HCT116 (cell line): ENCODE results near the gene CNTFR. TPM values are rescaled to one million over a fixed set of nuclear protein-coding genes. Genes with fewer than 3 reads are reported as not detected.

ENCODE experiments used
- ATAC-seq: fragments of 200-7000 bp; cut with Tn5 transposase; 2 replicates; pipeline ENCODE4 v1.9.1; 2020; ENCODE audit warnings: mild to moderate bottlenecking, moderate library complexity
- BruUV-seq: library from RNA; stranded (reverse); fragments of 400-500 nt; replicated peaks from 2 replicates; lab custom pipeline; 2021; lab: Mats Ljungman, UMichigan
- CTCF ChIA-PET: fragments of 300-600 bp; sonication (Branson Sonifier 250); formaldehyde crosslinking; loops from one replicate; lab custom pipeline; 2021; ENCODE audit warnings: antibody characterized with exemption; lab: Charles Lee
- POLR2A ChIA-PET: fragments of 300-600, 350-600 bp; sonication (Branson Sonifier 250); formaldehyde crosslinking; loops from one replicate; lab custom pipeline; 2021; ENCODE audit warnings: antibody characterized with exemption; lab: Charles Lee
- RAD21 ChIA-PET, 2 experiments: fragments of 300-600 bp; sonication (Branson Sonifier 250); formaldehyde crosslinking; loops; one replicate each; lab custom pipeline; 2023; ENCODE audit warnings: low total read pairs in 2 of 2; ENCODE audit not compliant: uncharacterized antibody in 2 of 2, unreplicated experiment in 2 of 2, low non-redundant PET in 1 of 2; lab: Charles Lee
- DNase-seq: peaks from one replicate; pipeline ENCODE4 v3.0.0-alpha.2; 2010; ENCODE audit warnings: low read depth, low spot score
- H2AFZ ChIP-seq: fragments of 200-600 bp; shearing (Covaris generic), sonication (generic); 2 replicates; pipeline ENCODE4 v1.6.1; 2017; ENCODE audit warnings: low read depth, mixed run types, mixed read lengths, antibody characterized with exemption, low read length; ENCODE audit not compliant: poor library complexity, severe bottlenecking
- H3K27ac ChIP-seq: 2 replicates; pipeline ENCODE4 v1.5.1; 2012; ENCODE audit warnings: low read depth, low read length
- H3K27me3 ChIP-seq: fragments of 200-600 bp; sonication (generic); 2 replicates; pipeline ENCODE4 v1.6.1; 2016; ENCODE audit warnings: mixed run types, low read length, mixed read lengths; ENCODE audit not compliant: insufficient read depth
- H3K36me3 ChIP-seq, 2 experiments: fragments of 200-500 bp in 1 of 2; fragments of 200-600 bp in 1 of 2; sonication (Bioruptor generic) in 1 of 2; sonication (generic) in 1 of 2; 2 replicates each; pipeline versions ENCODE4 v1.5.1 to v1.6.1; 2014 to 2016; ENCODE audit warnings: low read length in 2 of 2, inconsistent platforms in 1 of 2, mixed read lengths in 1 of 2, mixed run types in 1 of 2; ENCODE audit not compliant: insufficient read depth in 2 of 2, control insufficient read depth in 1 of 2
- H3K4me1 ChIP-seq, 2 experiments: fragments of 200-600 bp in 1 of 2; sonication (generic) in 1 of 2; 2 replicates each; pipeline versions ENCODE4 v1.5.1 to v1.6.1; 2012 to 2017; ENCODE audit warnings: low read length in 2 of 2, inconsistent platforms in 1 of 2, mild to moderate bottlenecking in 1 of 2, mixed read lengths in 1 of 2, mixed run types in 1 of 2, moderate library complexity in 1 of 2; ENCODE audit not compliant: insufficient read depth in 2 of 2, control insufficient read depth in 1 of 2
- H3K4me2 ChIP-seq: fragments of 200-600 bp; sonication (generic); 2 replicates; pipeline ENCODE4 v1.6.1; 2017; ENCODE audit warnings: mixed run types, low read length, mixed read lengths
- H3K4me3 ChIP-seq, 2 experiments: fragments of 200-600 bp in 1 of 2; sonication (generic) in 1 of 2; replicated peaks in 1 of 2; 2 replicates each; pipeline ENCODE4 v1.5.1; 2011 to 2016; ENCODE audit warnings: low read length in 2 of 2, control low read depth in 1 of 2, low read depth in 1 of 2, mild to moderate bottlenecking in 1 of 2, mixed read lengths in 1 of 2, mixed run types in 1 of 2
- H3K79me2 ChIP-seq: fragments of 200-600 bp; sonication (generic); 2 replicates; pipeline ENCODE4 v1.6.1; 2017; ENCODE audit warnings: mild to moderate bottlenecking, mixed run types, low read length, moderate library complexity, mixed read lengths; ENCODE audit not compliant: insufficient read depth
- H3K9ac ChIP-seq: fragments of 200-600 bp; sonication (generic); 2 replicates; pipeline ENCODE4 v1.6.1; 2016; ENCODE audit warnings: low read length, mixed read lengths
- H3K9me2 ChIP-seq: fragments of 200-600 bp; sonication (generic), shearing (Covaris generic); 2 replicates; pipeline ENCODE4 v1.6.1; 2017; ENCODE audit warnings: mixed run types, mild to moderate bottlenecking, moderate library complexity; ENCODE audit not compliant: insufficient read depth
- H3K9me3 ChIP-seq, 2 experiments: fragments of 200-500 bp in 1 of 2; fragments of 200-600 bp in 1 of 2; sonication (Bioruptor generic) in 1 of 2; sonication (generic) in 1 of 2; 2 replicates each; pipeline ENCODE4 v1.6.1; 2014 to 2017; ENCODE audit warnings: low read length in 2 of 2, mixed read lengths in 2 of 2, inconsistent platforms in 1 of 2, low read depth in 1 of 2, mild to moderate bottlenecking in 1 of 2, mixed run types in 1 of 2, moderate library complexity in 1 of 2; ENCODE audit not compliant: control insufficient read depth in 1 of 2, insufficient read depth in 1 of 2
- H4K20me1 ChIP-seq: fragments of 200-600 bp; sonication (generic), shearing (Covaris generic); 2 replicates; pipeline ENCODE4 v1.6.1; 2017; ENCODE audit warnings: mixed run types, mild to moderate bottlenecking, moderate library complexity; ENCODE audit not compliant: insufficient read depth
- CBX3 ChIP-seq: IDR thresholded peaks from 2 replicates; pipeline ENCODE4 v1.6.1; 2012; ENCODE audit warnings: low read depth
- CTCF ChIP-seq, 3 experiments: fragments of 200-600 bp in 1 of 3; sonication (generic) in 1 of 3; IDR thresholded peaks in 2 of 3; conservative IDR thresholded peaks in 1 of 3; 2 replicates each; pipeline ENCODE4 v1.5.1; 2012 to 2017; ENCODE audit warnings: low read depth in 2 of 3, low read length in 2 of 3, antibody characterized with exemption in 1 of 3, borderline replicate concordance in 1 of 3, control low read depth in 1 of 3, mild to moderate bottlenecking in 1 of 3, mixed read lengths in 1 of 3, mixed run types in 1 of 3, moderate library complexity in 1 of 3; ENCODE audit not compliant: insufficient read depth in 1 of 3
- EGR1 ChIP-seq: IDR thresholded peaks from 2 replicates; pipeline ENCODE4 v1.6.1; 2012; ENCODE audit warnings: low read depth
- ELF1 ChIP-seq: IDR thresholded peaks from 2 replicates; pipeline ENCODE4 v1.6.1; 2012; ENCODE audit warnings: low read depth, borderline replicate concordance
- EZH2 ChIP-seq: fragments of 200-600 bp; sonication (generic); IDR thresholded peaks from 2 replicates; pipeline ENCODE4 v1.6.1; 2017; ENCODE audit warnings: antibody characterized with exemption, mixed run types
- FOSL1 ChIP-seq: IDR thresholded peaks from 2 replicates; pipeline ENCODE4 v1.6.1; 2012; ENCODE audit warnings: low read depth
- POLR2AphosphoS5 ChIP-seq: IDR thresholded peaks from 2 replicates; pipeline ENCODE4 v1.6.1; 2011; ENCODE audit warnings: mild to moderate bottlenecking, low read depth, low read length, moderate library complexity
- RAD21 ChIP-seq: IDR thresholded peaks from 2 replicates; pipeline ENCODE4 v1.6.1; 2012; ENCODE audit warnings: low read depth, mild to moderate bottlenecking
- REST ChIP-seq: IDR thresholded peaks from 2 replicates; pipeline ENCODE4 v1.6.1; 2012; ENCODE audit warnings: low read depth
- SP1 ChIP-seq: IDR thresholded peaks from 2 replicates; pipeline ENCODE4 v1.6.1; 2012; ENCODE audit warnings: low read depth
- SRF ChIP-seq: IDR thresholded peaks from 2 replicates; pipeline ENCODE4 v1.6.1; 2012; ENCODE audit warnings: low read depth
- TCF7L2 ChIP-seq: IDR thresholded peaks from 2 replicates; pipeline ENCODE4 v1.7.0; 2011; ENCODE audit warnings: borderline replicate concordance, inconsistent platforms; ENCODE audit not compliant: insufficient read depth, insufficient read length; ENCODE audit errors: extremely low read depth
- YY1 ChIP-seq: IDR thresholded peaks from 2 replicates; pipeline ENCODE4 v1.6.1; 2011; ENCODE audit warnings: low read length, low read depth, moderate library complexity, mild to moderate bottlenecking; ENCODE audit not compliant: insufficient replicate concordance; ENCODE audit errors: extremely low read depth
- intact Hi-C: fragments of 100-400 bp; cut with micrococcal nuclease; formaldehyde crosslinking; loops from 2 replicates; pipeline ENCODE4 v1.10.0; 2022
- total RNA-seq: library from RNA; stranded (reverse); gene quantifications from one replicate; pipeline ENCODE4 v1.2.1, GENCODE V29; 2021; ENCODE audit not compliant: unreplicated experiment

CNTFR gene
- total RNA-seq, 1 experiment from 2014 or later = not detected

GRCh38 chr9:34615132-34615531 lies 25.6 kb upstream of the CNTFR start:
- Histone ChIP-seq H3K79me2 (peaks cover 20% of the 10 kb centered on the region), H3K9me2 (no peaks in the 10 kb centered on the region), H3K36me3 (peaks cover 0 to 9% of the 10 kb centered on the region in 2 experiments; a peak in 2 of 4 replicates), H3K9me3 (no peaks in the 10 kb centered on the region), H3K4me1 (peaks cover 10 to 34% of the 10 kb centered on the region in 2 experiments), H3K27ac (no peak overlapping the region), H3K4me2 (no peak overlapping the region), H4K20me1 (no peaks in the 10 kb centered on the region), H3K4me3 (no peak overlapping the region), H3K9ac (no peak overlapping the region), H2AFZ (no peak overlapping the region), H3K27me3 (no peaks in the 10 kb centered on the region)
- DNase-seq (no peak), ATAC-seq (no peak)
- ChIA-PET CTCF (no interaction called here), POLR2A (no interaction called here), RAD21 (no interaction called here)
- intact Hi-C loops = no loop called here
- no TSS peak for BruUV-seq
- no peak for TF ChIP-seq FOSL1
- no peak for TF ChIP-seq TCF7L2
- no peak for TF ChIP-seq CTCF (IDR thresholded peaks at IDR 0.05 in 2 of 3, conservative IDR thresholded peaks at IDR 0.05 in 1 of 3; ENCODE audit: borderline replicate concordance in 1 of 3, insufficient read depth in 1 of 3, low read depth in 2 of 3, low read length in 2 of 3)
- no peak for TF ChIP-seq ELF1

- intact Hi-C loops = loop anchor here (1.0 to 2.0 kb wide), 2 partner anchors 21 to 52 kb away; no protein-coding TSS in a partner anchor
- H3K27ac ChIP-seq = peak overlapping the region; percentile 82
- peaks cover 0 to 9% of the 10 kb centered on the region in 2 experiments; a peak in 2 of 4 replicates for H3K36me3 ChIP-seq
- peak overlapping the region; percentile 92 for H2AFZ ChIP-seq
- RAD21 ChIA-PET = no interaction called here
- H3K4me3 ChIP-seq = peak overlapping the region; percentile 87 to 95
- no TSS peak for BruUV-seq
- H3K27me3 ChIP-seq = no peaks in the 10 kb centered on the region
- H3K4me1 ChIP-seq = peaks cover 5 to 23% of the 10 kb centered on the region in 2 experiments
- peak overlapping the region; percentile 91 for H3K4me2 ChIP-seq
- DNase-seq (peak; percentile 54), ATAC-seq (peak; percentile 73)
- POLR2A ChIA-PET = interaction anchor here (2.1 kb wide), 1 partner anchor 25 kb away, joined by 6 read pairs; the partner anchor contains the start of gene SIGMAR1
- peaks cover 15% of the 10 kb centered on the region for H3K79me2 ChIP-seq
- CTCF ChIA-PET = interaction anchor here (0.9 to 1.4 kb wide), 6 partner anchors 9 to 209 kb away, joined by 3 to 21 read pairs (median 4); no protein-coding TSS in a partner anchor
- H3K9me2 ChIP-seq = no peaks in the 10 kb centered on the region
- no peaks in the 10 kb centered on the region for H4K20me1 ChIP-seq
- no peaks in the 10 kb centered on the region for H3K9me3 ChIP-seq
- peak overlapping the region; percentile 90 for H3K9ac ChIP-seq
- TF ChIP-seq CBX3 (no peak), RAD21 (peak; percentile 69), SP1 (no peak), EZH2 (no peak), EGR1 (no peak), YY1 (no peak), REST (no peak), SRF (no peak), POLR2AphosphoS5 (peak; percentile 27; the same call in 1 of the 2 replicates)
These were observed 23.4 kb upstream of the CNTFR start for GRCh38 chr9:34612788-34613390.
